GM21360 (cell line): ENCODE measurements around the gene TFF1.

Experiments used
- ATAC-seq: cut with Tn5 transposase; IDR thresholded peaks from one replicate; pipeline ENCODE4 v1.9.1; 2021; ENCODE audit warnings: mild to moderate bottlenecking, moderate library complexity; ENCODE audit not compliant: unreplicated experiment

The TFF1 gene

GRCh38 chr21:42346866-42347600, 19.3 kb downstream of the TFF1 start:
- ATAC-seq: no peak

- ATAC-seq: no peak
These were observed 19.9 kb downstream of the TFF1 start for GRCh38 chr21:42346441-42346840.

GRCh38 chr21:42344631-42345030, 21.7 kb downstream of the TFF1 start:
- no peak for ATAC-seq

GRCh38 chr21:42343963-42344510, 22.3 kb downstream of the TFF1 start:
- no peak for ATAC-seq

GRCh38 chr21:42343556-42343955, 22.8 kb downstream of the TFF1 start:
- no peak for ATAC-seq

- no peak for ATAC-seq
These were observed 23.2 kb downstream of the TFF1 start for GRCh38 chr21:42343101-42343500.

GRCh38 chr21:42341776-42342542, 24.4 kb downstream of the TFF1 start:
- ATAC-seq: no peak

- no peak for ATAC-seq
These were observed 25.9 kb downstream of the TFF1 start for GRCh38 chr21:42340187-42341050.

GRCh38 chr21:42338729-42339715, 27.3 kb downstream of the TFF1 start:
- no peak for ATAC-seq

- no peak for ATAC-seq
These were observed 28.3 kb downstream of the TFF1 start for GRCh38 chr21:42337830-42338728.

- ATAC-seq: no peak
These were observed 29.1 kb downstream of the TFF1 start for GRCh38 chr21:42337276-42337675.

- ATAC-seq: no peak
These were observed 30.3 kb downstream of the TFF1 start for GRCh38 chr21:42336054-42336453.

- ATAC-seq: no peak
These were observed 33.6 kb downstream of the TFF1 start for GRCh38 chr21:42332557-42333317.

- ATAC-seq: no peak
These were observed 34.7 kb downstream of the TFF1 start for GRCh38 chr21:42331660-42332059.

GRCh38 chr21:42330380-42331371, 35.7 kb downstream of the TFF1 start:
- no peak for ATAC-seq

GRCh38 chr21:42324896-42325295, 41.4 kb downstream of the TFF1 start:
- ATAC-seq: no peak

GRCh38 chr21:42321845-42322244, 44.5 kb downstream of the TFF1 start:
- no peak for ATAC-seq
